Stimulated activated CD8-positive, alpha-beta memory T cell treated with anti-CD3 and anti-CD28 coated beads, Interleukin-15, amount 100 ng/mL, for 24 hours (primary cell): ENCODE data around the gene ALOXE3.

Experiments used
- DNase-seq: peaks from one replicate; pipeline ENCODE4 v3.0.0-alpha.2; 2020; ENCODE audit warnings: low read depth

The ALOXE3 gene

DNA sequence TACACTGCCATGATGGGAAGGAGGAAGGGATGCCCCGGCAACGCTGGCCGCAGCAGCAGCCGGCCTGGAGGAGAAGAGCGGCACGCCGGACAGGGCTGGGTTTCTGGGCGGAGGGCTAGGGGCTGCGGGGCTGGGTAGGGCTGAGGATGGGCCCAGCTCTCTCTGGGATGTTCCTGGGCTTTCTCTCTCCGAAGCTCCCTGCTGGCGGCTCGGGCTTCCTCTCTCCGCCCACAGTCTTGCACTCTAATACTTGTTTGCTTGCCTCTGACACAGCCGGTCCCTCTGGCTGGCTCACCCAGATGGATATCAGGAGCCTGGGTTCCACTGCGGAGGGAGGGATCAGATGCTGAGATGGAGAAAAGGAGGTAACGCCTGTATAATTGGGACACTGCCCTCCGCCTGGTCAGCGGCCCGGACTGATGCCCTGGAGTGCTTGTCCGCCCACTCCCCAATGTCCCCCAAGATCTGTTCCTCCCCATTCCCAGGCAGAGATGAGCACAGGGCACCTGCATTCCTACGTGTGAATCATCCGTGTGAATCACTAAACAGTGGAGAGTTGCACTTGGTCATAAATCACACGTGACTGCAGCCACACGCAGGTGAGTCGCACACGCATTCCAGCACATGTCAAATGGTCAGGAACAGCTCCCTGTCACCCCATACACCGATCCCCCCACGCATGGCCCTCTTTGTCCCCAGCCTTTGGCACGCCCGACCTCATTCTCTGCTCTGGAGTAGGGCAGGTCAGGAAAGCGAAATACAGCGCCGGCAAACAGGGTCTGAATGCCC, at the start of gene ALOXE3:
Gene ALOXE3, minus strand, starts transcription at position 535 of the 789 bp plus-strand sequence. Its CDS starts 524 bp downstream, at position 11.
- no peak for DNase-seq

DNA sequence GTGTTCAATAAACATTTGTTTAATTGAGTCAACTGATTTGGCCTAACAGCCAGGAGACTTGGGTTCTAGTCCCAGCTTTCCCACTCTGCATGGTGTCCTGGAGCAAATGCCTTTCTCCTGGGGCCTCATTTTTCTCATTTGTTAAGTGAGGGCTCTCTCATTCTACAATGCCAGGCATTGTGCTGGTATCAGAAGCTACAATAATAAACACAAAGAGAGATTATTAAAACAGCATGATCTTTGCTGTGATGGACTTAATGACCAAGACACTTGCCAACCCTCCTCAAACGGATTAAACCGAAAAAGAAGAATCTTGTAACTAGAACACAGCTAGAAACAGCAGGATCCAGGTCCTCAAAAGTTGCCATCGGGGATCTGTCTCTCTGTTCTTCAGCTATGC, 49.2 kb upstream of the ALOXE3 start:
- DNase-seq: no peak

DNA sequence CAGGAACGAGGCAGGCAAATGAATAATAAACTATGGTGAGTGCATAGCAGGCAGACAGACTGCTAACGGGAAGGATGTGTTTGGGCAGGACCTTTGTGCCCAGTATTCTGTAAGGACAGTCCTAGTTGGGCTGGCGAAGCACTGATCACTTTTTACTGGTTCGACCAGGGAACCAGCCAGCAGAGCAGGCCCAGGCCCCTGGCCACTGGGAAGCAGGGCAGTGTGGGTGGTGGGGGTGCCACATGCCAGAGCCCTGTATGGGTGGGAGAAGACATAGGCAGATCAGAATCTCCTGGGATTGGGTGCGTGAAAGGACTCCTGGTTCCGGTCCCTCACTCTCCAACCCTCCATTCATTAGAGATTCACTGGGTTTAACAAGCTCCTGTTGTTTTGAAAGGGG, 48.4 kb upstream of the ALOXE3 start:
- DNase-seq: no peak

DNA sequence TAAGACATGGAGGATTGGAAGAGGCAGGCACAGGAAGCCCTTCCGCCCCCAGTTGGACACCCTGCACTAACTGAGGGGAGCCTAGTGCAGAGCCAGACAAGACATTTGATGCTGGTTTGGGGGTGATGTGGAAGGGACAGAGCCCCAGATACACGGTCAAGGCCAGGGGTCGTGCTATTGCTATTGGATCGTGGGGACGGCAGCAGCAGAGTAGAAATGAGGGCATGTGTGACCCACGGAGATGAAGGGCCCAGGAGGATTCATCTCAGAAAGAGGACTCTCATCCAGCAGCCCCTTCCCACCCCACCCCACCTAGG, 46.5 kb upstream of the ALOXE3 start:
- DNase-seq: no peak

DNA sequence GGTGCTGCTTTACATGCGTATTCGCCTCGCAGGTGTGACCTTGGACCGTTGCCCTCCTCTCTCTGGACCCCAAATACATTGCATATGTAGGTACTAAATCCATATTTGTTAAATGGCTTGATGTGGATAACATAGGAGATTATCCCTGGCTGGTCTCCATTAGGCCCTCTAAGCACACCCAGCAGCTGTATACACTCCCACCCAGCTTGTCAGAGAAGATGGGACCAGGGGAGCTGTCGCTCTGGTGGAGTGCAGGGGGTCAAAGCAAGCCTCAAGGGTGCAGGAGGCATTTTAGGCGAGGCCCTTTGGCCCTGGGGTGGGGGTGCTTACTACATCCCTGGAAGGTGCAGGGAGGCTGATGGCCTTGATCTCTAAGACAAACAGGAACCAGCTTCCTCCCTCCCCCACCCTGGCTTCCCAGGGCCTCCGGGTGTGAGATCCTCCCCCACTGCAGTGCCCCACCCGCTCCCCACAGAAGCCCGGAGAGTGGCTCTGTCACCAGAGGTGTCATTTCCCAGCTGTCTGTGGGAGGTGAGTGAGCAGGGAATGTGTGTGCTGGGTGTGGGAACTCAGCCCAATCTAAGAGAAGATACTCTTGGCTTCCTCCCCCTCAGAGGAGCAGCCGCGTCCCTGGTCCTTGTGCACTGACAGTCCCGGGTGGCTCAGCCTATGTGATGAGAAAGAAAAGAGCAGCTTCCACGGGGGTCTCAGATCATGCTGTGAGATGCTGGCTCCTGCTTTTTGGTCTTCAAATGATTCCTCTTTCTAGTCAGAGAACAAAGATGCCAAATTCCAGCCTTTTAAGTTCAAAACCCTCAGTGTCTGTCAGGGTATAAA, 45.9 kb upstream of the ALOXE3 start:
- DNase-seq: no peak

DNA sequence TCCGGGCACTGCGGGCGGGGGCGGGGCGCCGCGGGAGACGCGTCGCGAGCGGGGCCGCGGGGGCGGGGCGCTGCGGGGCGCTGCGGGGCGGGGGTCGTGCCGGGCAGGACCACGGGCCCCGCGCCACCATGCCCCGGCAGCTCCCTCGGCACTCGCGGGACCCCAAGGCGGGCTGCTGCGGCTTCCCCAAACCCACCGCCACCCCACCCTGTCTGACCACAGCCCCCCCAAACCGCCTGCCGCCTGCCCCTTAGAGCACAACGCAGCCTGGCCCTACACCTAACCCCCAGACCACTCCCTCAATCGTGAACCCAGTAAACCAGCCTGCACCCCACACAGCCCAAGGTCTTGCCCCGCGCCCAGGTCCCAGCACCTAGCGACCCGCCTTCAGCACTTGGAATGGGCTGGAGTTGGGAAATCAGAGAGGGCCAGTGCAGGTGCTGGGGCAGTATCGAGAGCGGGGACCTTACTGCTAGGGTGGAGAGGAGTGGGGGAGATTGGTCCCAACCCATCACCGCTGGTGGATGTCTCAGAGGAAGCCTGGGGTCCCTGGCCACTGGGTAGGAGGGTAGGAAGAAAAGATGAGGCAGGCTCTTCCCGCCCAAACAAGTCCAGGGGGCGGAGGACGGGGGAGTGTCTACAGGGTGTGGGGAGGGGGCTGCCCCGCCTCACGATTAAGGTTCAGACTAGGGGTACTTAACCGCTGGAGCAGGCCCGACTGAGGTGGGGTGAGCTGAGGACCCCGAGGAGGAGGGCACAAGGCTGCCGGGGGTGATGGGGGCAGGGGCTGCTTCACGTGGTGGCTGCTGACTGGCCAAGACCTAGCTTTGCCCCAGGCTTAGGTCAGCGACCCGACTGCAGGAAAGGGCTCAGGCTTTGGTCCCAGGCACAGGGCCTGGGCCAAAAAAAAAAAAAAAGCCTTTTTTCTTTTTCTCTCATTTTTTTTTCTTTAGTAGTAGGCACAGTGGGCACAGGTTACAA, 45.0 kb upstream of the ALOXE3 start:
- no peak for DNase-seq

DNA sequence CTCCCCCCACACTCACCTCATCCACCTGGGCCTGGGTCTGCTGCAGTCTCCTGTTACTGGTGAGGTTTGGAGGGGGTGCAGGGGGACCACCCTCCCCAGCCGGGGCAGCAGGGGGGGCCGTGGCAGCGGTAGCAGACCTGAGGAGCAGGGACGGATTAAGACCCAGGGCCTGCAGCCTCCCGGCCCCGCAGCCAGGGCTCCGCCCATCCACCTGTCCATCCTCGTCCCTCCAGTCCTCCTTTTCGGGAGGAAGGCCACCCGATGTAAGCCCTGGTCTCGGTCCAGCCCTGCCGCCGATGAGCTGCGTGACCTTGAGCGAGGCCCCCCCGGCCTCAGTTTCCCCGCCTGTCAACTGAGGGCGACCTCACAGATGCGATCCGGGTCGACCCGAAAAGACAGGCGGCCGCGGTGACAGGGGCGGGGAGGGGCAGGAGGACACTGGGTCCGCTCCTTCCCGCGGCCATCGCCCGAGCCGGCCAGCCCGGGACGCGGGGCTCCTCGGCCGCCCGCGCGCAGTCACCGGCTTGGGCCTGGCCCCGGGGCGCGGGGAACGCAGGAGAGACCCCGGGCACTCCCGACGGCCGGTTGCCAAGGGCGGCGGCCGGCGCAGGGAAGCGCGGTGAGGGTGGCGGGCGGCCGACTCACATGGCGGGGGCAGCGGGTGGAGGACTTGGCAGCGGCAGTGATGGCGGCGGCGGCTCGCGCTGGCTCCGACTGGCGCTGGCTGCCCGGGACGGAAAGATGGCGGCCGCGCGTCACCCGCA, 44.1 kb upstream of the ALOXE3 start, which contains the start of gene VAMP2:
Gene VAMP2, minus strand, starts transcription at position 716 of the 764 bp plus-strand sequence. Its CDS starts 69 bp downstream, at position 647.
- DNase-seq: peak; percentile 75

DNA sequence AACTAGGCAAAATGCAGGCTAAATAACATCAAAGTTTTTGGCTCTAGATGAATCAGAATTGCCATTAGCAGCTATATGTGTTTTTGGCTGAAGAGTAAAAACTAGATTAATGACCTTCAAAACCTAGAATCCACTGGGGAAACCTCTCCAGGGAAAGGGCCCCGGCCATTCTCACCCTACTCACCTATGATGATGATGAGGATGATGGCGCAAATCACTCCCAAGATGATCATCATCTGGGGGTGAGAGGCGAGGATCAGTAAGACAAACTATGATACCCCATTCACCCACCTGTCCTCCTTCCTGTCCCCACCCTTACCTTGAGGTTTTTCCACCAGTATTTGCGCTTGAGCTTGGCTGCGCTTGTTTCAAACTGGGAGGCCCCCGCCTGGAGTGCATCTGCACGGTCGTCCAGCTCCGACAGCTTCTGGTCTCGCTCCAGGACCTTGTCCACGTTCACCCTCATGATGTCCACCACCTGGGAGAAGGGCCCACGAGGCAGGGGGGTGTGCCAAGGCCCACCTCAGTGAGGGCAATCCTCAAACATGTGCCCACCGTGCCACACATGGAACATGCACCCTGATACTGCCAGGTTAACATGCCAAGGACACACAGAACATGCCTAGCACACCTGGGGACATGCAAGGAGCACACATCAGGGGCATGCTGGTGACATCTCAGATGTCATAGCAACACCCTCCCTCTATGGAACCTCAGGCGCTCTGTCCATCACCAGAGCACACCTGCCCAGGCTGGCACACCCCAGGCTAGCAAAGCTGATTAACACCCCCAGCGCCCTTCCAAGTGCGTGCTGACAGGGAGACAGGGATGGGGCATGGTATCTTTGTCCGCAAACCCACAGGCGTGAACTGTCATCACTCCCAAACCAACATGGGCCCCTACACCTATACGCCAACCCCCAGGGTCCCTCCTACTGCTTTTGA, 43.2 kb upstream of the ALOXE3 start:
- no peak for DNase-seq

DNA sequence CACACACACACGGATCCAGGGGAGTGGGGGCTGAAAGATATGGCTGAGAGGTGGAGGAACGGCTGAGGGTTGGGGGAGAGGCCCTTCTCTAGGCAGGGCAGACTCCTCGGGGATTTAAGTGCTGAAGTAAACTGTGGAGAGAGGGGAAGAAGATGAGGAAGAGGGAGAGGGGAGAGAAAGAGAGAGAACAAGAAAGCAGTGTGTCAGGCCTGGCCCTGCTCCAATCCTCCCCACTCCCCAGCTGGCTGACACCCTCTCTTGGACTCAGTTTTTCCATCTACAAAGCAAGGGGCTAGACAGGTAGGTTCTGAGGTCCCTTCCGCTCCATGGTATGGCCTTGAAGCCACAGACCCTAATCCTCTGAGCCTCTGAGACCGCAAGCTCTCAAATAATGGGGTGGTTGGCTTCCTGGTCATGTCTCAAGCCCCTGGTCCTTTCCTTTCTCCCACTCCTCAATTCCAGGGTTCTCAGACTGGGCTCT, 42.5 kb upstream of the ALOXE3 start:
- DNase-seq: no peak

DNA sequence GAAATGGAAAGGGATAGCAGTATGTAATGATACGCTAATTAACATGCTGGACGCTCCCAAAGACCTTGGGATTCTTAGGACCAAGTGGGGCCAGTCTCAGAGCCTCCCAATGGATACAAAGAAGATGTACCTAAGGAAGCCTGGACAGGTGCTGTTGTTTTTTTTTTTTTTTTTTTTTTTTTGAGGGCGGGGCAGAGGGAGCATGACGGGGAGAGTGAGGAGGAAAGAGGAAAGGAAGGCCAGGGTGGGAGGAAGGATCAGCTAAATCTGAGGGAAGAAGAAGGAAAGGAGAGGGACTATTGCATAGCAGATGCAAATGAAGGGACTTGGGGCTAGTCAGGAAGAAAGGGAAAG, 41.9 kb upstream of the ALOXE3 start:
- DNase-seq: no peak

DNA sequence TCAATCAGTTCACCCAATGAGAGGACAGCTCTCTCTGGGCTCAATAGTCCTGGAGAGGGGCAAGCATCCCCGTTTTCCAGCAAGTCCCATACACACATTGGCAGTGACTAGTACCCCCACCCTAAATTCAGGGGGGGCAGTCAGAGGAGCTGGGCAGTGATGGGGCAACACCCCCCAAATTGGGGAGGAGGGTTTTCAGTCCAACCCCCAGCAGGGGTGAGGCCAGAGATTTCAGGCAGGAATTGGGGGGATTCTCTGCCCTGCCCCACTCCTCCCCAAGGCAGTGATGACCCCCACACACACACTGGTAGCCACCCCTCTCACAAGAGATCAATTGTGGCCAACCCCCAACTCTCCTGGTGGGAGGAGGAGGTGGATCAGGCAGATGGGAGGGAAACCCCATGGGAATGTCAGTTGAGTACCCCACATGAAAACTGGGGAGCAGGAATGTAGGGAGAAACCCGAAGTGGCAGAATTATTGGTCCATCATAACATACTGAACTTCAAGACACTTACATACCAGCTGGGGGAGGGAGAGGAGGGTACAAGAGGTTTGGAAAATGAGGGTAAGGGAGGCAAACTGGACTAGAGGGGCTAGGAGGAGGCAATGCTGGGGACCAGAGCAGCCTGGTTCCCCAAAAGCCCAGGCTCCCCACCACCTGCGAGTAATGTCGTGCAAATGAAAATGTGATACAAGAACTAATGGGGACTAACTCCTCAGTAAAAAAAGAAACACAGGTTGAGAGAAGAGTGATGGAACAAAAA, 41.3 kb upstream of the ALOXE3 start:
- DNase-seq: no peak

DNA sequence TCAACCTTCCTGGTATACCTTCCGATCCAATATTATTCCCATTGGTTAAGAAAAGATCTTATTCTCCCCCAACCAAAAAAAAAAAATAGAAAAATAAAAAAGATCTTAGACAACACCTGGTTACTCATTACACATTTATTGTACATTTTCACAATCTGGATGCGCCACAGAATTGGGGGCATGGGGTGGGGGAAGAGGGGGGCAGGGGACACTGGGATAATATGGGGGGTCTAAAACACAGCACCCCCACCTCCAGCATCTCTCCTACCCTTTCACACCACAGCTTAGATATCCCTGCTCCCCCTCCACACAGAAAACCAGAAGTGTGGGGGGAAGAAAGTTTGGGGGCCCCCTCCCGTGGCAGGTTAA, 40.7 kb upstream of the ALOXE3 start:
- no peak for DNase-seq

DNA sequence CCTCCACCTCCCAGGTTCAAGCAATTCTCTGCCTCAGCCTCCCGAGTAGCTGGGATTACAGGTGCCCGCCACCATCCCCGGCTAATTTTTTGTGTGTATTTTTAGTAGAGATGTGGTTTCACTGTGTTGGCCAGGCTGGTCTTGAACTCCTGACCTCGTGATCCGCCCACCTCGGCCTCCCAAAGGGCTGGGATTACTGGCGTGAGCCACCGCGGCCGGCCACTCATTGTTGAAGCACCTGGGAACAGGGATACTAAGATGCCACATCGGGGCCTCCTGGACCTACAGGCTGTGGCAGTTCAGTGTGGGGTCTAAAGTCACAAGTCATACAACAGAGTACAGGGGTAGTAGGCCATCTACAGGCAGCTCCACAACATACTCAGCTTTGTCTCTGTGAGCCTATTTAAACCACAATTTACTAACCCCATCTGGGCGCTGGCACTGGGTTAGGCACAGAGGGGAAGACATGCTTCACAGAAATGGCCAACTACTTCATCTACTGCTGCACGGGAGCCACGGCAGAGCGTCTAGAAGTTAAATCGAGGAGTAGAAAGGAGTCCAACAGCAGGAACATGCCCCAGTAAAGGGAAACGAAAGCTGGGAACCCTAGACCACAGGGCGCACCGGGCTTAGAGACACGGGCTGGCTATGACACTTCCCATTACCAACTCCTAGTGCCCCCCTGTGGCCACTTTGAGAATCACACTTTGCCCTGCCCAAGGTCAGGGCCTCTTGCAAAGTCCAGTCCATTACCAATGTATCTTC, 40.1 kb upstream of the ALOXE3 start:
- peak; percentile 80 for DNase-seq

DNA sequence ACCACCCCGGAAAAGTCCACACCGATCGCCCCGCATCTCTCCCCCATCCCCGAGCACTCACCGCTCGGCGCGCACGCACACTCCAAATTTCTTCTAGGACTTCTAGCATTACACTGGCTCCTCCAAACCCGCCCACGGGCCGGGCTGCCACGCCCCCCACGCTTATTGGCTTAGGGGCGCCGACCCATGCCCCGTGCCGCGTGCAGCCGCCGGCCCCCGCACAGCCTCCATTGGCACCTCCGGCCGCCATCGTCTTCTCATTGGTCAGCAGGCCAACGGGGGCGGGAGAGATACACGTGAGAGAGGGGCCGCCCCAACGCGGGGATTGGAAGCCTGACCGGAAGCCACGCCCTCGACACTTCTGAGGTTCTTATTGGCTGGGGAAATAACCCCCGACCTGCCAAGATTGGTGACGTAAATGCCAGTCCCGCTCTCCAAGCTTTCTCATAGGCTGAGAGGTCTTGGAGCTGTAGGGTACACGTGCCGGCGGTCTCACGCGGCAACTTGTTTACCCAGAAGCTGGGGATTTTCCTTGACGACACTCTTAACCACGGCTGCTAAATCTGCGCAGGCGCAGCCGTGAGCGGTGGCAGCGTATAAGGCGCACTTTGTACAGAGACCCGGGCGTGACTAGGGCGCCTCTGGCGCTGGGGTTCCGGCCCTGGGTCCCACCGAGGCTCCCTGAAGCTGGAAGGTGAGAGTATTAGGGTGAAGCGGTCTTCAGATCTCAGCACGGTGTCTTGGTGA, 38.1 kb upstream of the ALOXE3 start:
- DNase-seq: peak; percentile 99

DNA sequence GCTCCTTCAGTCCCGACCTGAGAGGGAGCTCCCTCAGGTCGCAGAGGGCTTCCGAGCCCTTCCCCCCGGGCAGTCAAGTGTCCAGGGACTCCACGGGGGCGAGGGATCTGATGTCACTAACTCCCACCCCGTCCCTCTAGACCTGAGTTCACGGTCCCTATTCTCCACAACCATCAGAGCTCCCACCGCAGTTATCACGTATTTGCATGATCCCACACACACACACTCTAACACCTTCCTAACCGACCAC, 37.6 kb upstream of the ALOXE3 start:
- no peak for DNase-seq

DNA sequence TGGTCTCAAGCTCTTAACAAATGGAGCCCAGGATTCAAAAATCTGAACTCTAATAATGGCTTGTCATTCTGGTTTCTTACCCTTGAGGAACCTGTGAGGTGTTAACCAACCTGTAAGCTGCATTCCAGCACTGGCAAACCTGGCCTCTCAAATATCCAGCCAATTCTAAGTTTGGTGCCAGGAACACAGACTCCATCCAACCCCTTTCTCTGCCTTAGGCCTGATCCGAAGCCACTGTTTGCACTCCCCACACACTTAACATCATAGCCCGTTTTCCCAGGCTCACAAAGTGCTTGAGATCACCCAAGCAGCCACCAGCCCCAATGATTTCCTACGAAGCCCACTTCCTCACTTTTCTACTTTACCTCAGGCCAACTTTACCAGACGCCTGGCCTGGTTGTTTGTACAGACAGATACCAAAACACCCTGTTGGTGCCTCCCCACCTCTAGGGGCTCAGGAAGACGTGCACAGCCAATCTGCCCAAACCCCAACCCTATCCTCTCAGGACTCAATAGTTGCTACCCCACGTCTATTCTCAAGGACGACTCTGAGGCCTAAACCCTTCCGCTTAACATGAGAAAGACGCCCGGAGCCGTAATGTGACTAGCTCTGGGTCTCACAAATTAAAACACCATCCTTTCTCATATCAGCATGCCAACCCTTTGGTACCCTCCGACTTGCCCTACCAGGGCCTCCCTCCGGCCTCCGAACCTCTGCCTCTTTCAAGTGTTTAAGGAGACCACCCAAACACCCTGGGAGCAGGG, 37.1 kb upstream of the ALOXE3 start:
- no peak for DNase-seq

DNA sequence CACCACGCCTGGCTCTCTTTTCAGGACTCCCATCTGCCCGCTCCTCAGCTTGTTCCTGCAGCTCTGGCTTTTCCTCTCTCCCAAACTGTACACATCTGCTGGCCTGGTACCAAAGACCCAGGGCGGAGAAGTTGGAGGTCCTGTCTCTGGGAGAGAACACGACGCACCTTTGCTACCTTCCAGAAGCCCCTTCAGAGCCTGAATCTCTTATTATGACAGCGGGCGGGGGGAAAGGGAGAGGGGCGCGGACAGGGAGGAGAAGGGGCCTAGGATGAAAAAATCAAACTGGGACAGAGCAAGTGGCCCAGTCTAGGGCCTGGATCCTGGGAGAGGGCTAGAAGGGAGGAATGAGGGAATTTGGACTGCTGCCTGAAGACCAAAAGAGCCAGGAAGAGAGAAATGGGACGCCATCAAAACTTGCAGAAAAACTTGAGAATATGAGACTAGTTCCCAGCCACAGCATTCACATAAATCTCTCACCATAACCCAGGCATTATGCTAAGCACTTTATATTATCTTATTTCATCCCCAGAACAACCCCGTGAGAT, 36.4 kb upstream of the ALOXE3 start:
- DNase-seq: no peak
